ENCODE data around the gene LRP6. TPM values are rescaled to one million over a fixed set of nuclear protein-coding genes. Genes with fewer than 3 reads are reported as not detected.

Gene LRP6
- total RNA-seq, 1 experiment from 2014 or later, result 28.1 TPM

DNA sequence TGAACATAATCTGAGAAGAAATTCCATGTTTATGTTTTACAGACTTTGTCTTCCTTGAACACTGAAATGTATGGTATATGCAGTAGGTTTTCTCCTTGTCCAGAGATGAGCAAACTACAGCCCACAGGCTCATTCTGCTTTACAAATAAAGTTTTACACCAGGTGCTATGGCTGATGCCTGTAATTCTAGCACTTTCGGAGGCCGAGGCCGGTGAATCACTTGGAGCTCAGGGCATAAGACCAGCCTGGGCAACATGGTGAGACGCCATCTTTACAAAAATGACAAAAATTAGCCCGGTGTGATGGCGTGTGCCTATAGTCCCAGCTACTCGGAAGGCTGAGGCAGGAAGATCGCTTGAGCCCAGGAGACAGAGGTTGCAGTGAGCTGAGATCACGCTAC lies 64.7 kb downstream of the LRP6 start:
- H2AFZ ChIP-seq (ENCODE audit: low read depth, low read length, poor library complexity, severe bottlenecking), result no peak overlapping the region
- H3K9me3 ChIP-seq (ENCODE audit: control insufficient read depth in 1 of 2, insufficient read depth in 1 of 2, low read depth in 1 of 2, low read length in 2 of 2), result no peaks in the 10 kb centered on the region
- no peaks in the 10 kb centered on the region for H4K20me1 ChIP-seq (ENCODE audit: insufficient read depth)
- no peak overlapping the region for H3K4me2 ChIP-seq (ENCODE audit: low read length)
- no peaks in the 10 kb centered on the region for H3K4me1 ChIP-seq (ENCODE audit: control insufficient read depth in 1 of 2, insufficient read depth in 2 of 2, low read length in 2 of 2)
- ChIA-PET CTCF (no interaction called here), POLR2A (no interaction called here), RAD21 (ENCODE audit: low non-redundant PET in 1 of 2, low total read pairs in 2 of 2, uncharacterized antibody in 2 of 2, unreplicated experiment in 2 of 2) (no interaction called here)
- intact Hi-C loops (cut with micrococcal nuclease), result no loop called here
- no peak overlapping the region for H3K9ac ChIP-seq (ENCODE audit: low read length)
- no peaks in the 10 kb centered on the region for H3K27me3 ChIP-seq (ENCODE audit: insufficient read depth, low read length)
- no peak overlapping the region for H3K27ac ChIP-seq (ENCODE audit: low read depth, low read length)
- H3K79me2 ChIP-seq (ENCODE audit: insufficient read depth, low read length), result peaks cover 15% of the 10 kb centered on the region; the same call in 1 of the 2 replicates
- no peaks in the 10 kb centered on the region for H3K9me2 ChIP-seq (ENCODE audit: insufficient read depth)
- no TSS peak for BruUV-seq (replicated peaks)
- no peaks in the 10 kb centered on the region for H3K36me3 ChIP-seq (ENCODE audit: control insufficient read depth in 1 of 2, insufficient read depth in 2 of 2, low read length in 2 of 2)
- TF ChIP-seq, protein P1, sequence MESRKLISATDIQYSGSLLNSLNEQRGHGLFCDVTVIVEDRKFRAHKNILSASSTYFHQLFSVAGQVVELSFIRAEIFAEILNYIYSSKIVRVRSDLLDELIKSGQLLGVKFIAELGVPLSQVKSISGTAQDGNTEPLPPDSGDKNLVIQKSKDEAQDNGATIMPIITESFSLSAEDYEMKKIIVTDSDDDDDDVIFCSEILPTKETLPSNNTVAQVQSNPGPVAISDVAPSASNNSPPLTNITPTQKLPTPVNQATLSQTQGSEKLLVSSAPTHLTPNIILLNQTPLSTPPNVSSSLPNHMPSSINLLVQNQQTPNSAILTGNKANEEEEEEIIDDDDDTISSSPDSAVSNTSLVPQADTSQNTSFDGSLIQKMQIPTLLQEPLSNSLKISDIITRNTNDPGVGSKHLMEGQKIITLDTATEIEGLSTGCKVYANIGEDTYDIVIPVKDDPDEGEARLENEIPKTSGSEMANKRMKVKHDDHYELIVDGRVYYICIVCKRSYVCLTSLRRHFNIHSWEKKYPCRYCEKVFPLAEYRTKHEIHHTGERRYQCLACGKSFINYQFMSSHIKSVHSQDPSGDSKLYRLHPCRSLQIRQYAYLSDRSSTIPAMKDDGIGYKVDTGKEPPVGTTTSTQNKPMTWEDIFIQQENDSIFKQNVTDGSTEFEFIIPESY (IDR thresholded peaks at IDR 0.05; ENCODE audit: extremely low read depth, insufficient replicate concordance, low read length), result no peak
- TF ChIP-seq FOSL1 (IDR thresholded peaks at IDR 0.05; ENCODE audit: low read depth) (no peak), TCF7L2 (IDR thresholded peaks at IDR 0.05; ENCODE audit: borderline replicate concordance, extremely low read depth, insufficient read depth, insufficient read length) (no peak), SP1 (IDR thresholded peaks at IDR 0.05; ENCODE audit: low read depth) (no peak), EGR1 (IDR thresholded peaks at IDR 0.05; ENCODE audit: low read depth) (no peak), ZFX (IDR thresholded peaks at IDR 0.05) (no peak), YY1 (IDR thresholded peaks at IDR 0.05; ENCODE audit: extremely low read depth, insufficient replicate concordance, low read depth, low read length) (no peak), RAD21 (IDR thresholded peaks at IDR 0.05; ENCODE audit: low read depth) (no peak)
- TF ChIP-seq, protein P2, sequence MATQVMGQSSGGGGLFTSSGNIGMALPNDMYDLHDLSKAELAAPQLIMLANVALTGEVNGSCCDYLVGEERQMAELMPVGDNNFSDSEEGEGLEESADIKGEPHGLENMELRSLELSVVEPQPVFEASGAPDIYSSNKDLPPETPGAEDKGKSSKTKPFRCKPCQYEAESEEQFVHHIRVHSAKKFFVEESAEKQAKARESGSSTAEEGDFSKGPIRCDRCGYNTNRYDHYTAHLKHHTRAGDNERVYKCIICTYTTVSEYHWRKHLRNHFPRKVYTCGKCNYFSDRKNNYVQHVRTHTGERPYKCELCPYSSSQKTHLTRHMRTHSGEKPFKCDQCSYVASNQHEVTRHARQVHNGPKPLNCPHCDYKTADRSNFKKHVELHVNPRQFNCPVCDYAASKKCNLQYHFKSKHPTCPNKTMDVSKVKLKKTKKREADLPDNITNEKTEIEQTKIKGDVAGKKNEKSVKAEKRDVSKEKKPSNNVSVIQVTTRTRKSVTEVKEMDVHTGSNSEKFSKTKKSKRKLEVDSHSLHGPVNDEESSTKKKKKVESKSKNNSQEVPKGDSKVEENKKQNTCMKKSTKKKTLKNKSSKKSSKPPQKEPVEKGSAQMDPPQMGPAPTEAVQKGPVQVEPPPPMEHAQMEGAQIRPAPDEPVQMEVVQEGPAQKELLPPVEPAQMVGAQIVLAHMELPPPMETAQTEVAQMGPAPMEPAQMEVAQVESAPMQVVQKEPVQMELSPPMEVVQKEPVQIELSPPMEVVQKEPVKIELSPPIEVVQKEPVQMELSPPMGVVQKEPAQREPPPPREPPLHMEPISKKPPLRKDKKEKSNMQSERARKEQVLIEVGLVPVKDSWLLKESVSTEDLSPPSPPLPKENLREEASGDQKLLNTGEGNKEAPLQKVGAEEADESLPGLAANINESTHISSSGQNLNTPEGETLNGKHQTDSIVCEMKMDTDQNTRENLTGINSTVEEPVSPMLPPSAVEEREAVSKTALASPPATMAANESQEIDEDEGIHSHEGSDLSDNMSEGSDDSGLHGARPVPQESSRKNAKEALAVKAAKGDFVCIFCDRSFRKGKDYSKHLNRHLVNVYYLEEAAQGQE (IDR thresholded peaks at IDR 0.05; ENCODE audit: low read depth), result no peak
- ATAC-seq (no peak), DNase-seq (ENCODE audit: low read depth, low spot score) (no peak)
- H3K4me3 ChIP-seq (replicated peaks in 1 of 2; ENCODE audit: low read depth in 1 of 2, low read length in 2 of 2), result no peak overlapping the region

Measured in HCT116 (cell line).